ENCODE measurements around the gene NRIP1. TPM values are rescaled to one million over a fixed set of nuclear protein-coding genes. Genes with fewer than 3 reads are reported as not detected.

NRIP1 gene
- total and polyA plus RNA-seq, 9 of the 15 experiments (the other 6 are each of a cell fraction or from before 2014, with no cell fraction given), result 4.3 to 42.8 (median 19.6) TPM

DNA sequence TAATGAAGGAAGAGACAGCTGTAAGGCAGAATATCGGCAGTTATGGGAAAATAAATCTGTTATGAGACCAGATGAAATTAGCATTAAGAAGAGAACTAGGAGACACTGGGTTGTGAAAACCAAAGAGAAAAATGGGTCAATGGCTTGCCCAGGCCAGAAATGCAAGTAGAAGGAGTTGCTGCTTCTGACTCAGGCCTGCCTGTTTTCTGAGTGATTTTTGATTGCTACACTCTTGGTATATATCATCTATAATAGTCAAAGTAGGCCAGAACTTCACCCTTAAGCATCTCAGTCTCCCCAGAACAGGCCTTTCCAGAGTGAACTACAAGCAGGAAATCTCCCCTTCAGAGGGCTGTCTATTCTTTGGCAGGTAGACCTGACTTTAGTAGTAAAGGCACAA lies 107.0 kb downstream of the NRIP1 start (continued):
- no peak for TF ChIP-seq MECOM (CRISPR knock-in tag; IDR thresholded peaks at IDR 0.05)
- TF ChIP-seq NCOA6 (IDR thresholded peaks at IDR 0.05), result no peak

DNA sequence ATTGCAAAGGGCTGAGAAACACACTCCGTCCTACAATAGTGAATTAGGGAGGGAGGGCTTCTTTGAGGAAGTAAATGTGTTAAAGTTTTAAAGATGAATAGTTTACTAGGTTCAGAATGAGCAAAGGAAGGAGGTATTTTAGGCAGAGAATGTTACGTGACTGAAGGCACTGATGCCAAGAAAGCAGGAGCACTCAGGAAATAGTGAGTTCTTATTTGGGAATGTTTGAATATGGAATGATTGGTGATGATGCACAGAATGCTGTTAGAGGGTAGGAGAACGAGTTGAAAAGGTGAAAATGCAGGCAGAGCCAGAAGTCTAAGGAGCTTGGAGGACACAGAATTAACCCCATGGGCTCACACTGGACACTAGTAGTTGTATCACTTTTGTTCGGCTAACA lies 108.0 kb downstream of the NRIP1 start:
- Histone ChIP-seq H3K36me3 (ENCODE audit: control insufficient read depth, insufficient read depth, low read length) (no peaks in the 10 kb centered on the region), H3K4me1 (replicated peaks in 1 of 2; ENCODE audit: control insufficient read depth in 2 of 2, insufficient read depth in 2 of 2, low read length in 2 of 2) (0 out of 5 replicates have a peak, but pooled peaks cover 0 to 4% of the 10 kb centered on the region in 2 experiments), H3K9ac (ENCODE audit: insufficient read depth in 1 of 2, low read depth in 2 of 2, low read length in 2 of 2) (no peak overlapping the region), H3K9me3 (replicated peaks; ENCODE audit: control insufficient read depth, insufficient read depth, low read depth, low read length) (no peaks in the 10 kb centered on the region), H3K9me1 (ENCODE audit: control insufficient read depth, insufficient read depth, low read length) (no peaks in the 10 kb centered on the region), H3K27me3 (ENCODE audit: control insufficient read depth in 2 of 2, insufficient read depth in 2 of 2, low read length in 2 of 2) (no peaks in the 10 kb centered on the region), H3K27ac (ENCODE audit: extremely low read depth, low read depth, low read length) (no peak overlapping the region), H4K20me1 (replicated peaks; ENCODE audit: control insufficient read depth, insufficient read depth, low read length) (no peaks in the 10 kb centered on the region), H2AFZ (ENCODE audit: low read depth, low read length) (no peak overlapping the region), H3K4me3 (no peak overlapping the region), H3K4me2 (ENCODE audit: insufficient read depth, low read length) (no peak overlapping the region), H3K79me2 (ENCODE audit: control insufficient read depth, insufficient read depth, low read length) (no peaks in the 10 kb centered on the region)
- in situ Hi-C loops (cut with MboI) (no loop called here), intact Hi-C loops (cut with micrococcal nuclease) (no loop called here)
- ChIA-PET CTCF (ENCODE audit: low intra/inter-chr PET ratio) (no interaction called here), POLR2A (no interaction called here)
- no peak for TF ChIP-seq NUFIP1 (IDR thresholded peaks at IDR 0.05; ENCODE audit: partially characterized antibody)
- TF ChIP-seq, protein P1, sequence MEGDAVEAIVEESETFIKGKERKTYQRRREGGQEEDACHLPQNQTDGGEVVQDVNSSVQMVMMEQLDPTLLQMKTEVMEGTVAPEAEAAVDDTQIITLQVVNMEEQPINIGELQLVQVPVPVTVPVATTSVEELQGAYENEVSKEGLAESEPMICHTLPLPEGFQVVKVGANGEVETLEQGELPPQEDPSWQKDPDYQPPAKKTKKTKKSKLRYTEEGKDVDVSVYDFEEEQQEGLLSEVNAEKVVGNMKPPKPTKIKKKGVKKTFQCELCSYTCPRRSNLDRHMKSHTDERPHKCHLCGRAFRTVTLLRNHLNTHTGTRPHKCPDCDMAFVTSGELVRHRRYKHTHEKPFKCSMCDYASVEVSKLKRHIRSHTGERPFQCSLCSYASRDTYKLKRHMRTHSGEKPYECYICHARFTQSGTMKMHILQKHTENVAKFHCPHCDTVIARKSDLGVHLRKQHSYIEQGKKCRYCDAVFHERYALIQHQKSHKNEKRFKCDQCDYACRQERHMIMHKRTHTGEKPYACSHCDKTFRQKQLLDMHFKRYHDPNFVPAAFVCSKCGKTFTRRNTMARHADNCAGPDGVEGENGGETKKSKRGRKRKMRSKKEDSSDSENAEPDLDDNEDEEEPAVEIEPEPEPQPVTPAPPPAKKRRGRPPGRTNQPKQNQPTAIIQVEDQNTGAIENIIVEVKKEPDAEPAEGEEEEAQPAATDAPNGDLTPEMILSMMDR (IDR thresholded peaks at IDR 0.05 in 2 of 3, conservative IDR thresholded peaks at IDR 0.05 in 1 of 3; ENCODE audit: insufficient read depth in 2 of 3, low read depth in 1 of 3, low read length in 3 of 3), result no peak
- TF ChIP-seq CBX8 (IDR thresholded peaks at IDR 0.05; ENCODE audit: borderline replicate concordance, extremely low read depth, low read depth, low read length, poor library complexity, severe bottlenecking), result no peak
- TF ChIP-seq SRSF1 (IDR thresholded peaks at IDR 0.05; ENCODE audit: low read depth, low read length), result no peak
- no peak for TF ChIP-seq POLR2H (tag; IDR thresholded peaks at IDR 0.05; ENCODE audit: low read depth)
- no peak for ATAC-seq
- no peak for FAIRE-seq
- no peak for DNase-seq (ENCODE audit: extremely low read depth in 1 of 4, low spot score in 3 of 4)
- 32% methylated on average over 4 of the region's 4 CpGs for WGBS (ENCODE audit: insufficient coverage, low coverage, missing lambda C conversion rate)
- BruUV-seq (replicated peaks), result no TSS peak

Data from K562 (cell line).